CD4-positive, alpha-beta memory T cell (primary cell): ENCODE measurements around the gene ADO. TPM values are rescaled to one million over a fixed set of nuclear protein-coding genes. Genes with fewer than 3 reads are reported as not detected.

ENCODE experiments used
- CTCF ChIA-PET: fragments of 350-600 bp; sonication (Branson Sonifier 250); formaldehyde crosslinking; loops from one replicate; lab custom pipeline; 2021; ENCODE audit warnings: inconsistent platforms; ENCODE audit not compliant: partially characterized antibody; lab: Charles Lee
- POLR2A ChIA-PET: fragments of 350-600 bp; sonication (Branson Sonifier 250); formaldehyde crosslinking; loops from one replicate; lab custom pipeline; 2021; ENCODE audit not compliant: partially characterized antibody; lab: Charles Lee
- DNase-seq, 5 donors: peaks; one replicate each; pipeline versions ENCODE4 v3.0.0 to v3.0.0-alpha.2; 2020 to 2022; ENCODE audit warnings: mixed read lengths in 1 of 5
- H3K27ac ChIP-seq: one replicate; pipeline ENCODE4 v1.7.0; 2013; ENCODE audit warnings: low read depth, low read length
- H3K27me3 ChIP-seq: 2 replicates; pipeline ENCODE4 v1.7.0; 2013; ENCODE audit warnings: mild to moderate bottlenecking, low read length, moderate library complexity; ENCODE audit not compliant: insufficient read depth
- H3K36me3 ChIP-seq: 2 replicates; pipeline ENCODE4 v1.7.0; 2013; ENCODE audit warnings: mild to moderate bottlenecking, low read length, moderate library complexity; ENCODE audit not compliant: insufficient read depth
- H3K4me1 ChIP-seq: 2 replicates; pipeline ENCODE4 v1.7.0; 2013; ENCODE audit warnings: mild to moderate bottlenecking, low read length, moderate library complexity; ENCODE audit not compliant: insufficient read depth
- H3K4me3 ChIP-seq, 2 donors: one replicate each; pipeline ENCODE4 v1.7.0; 2013; ENCODE audit warnings: low read length in 2 of 2, mild to moderate bottlenecking in 1 of 2
- H3K9me3 ChIP-seq, 2 donors: one replicate each; pipeline ENCODE4 v1.7.0; 2013; ENCODE audit warnings: low read length in 2 of 2, control low read depth in 1 of 2; ENCODE audit not compliant: control insufficient read depth in 1 of 2
- H3K27ac Mint-ChIP-seq, 7 donors: one replicate each; pipeline ENCODE4 v1.8.0; 2020 to 2021; ENCODE audit warnings: mixed read lengths in 7 of 7, mild to moderate bottlenecking in 6 of 7, inconsistent platforms in 3 of 7, moderate library complexity in 3 of 7
- H3K27me3 Mint-ChIP-seq, 2 donors: one replicate each; pipeline ENCODE4 v1.8.0; 2020 to 2021; ENCODE audit warnings: mixed read lengths in 2 of 2
- H3K36me3 Mint-ChIP-seq, 2 donors: one replicate each; pipeline ENCODE4 v1.8.0; 2020 to 2021; ENCODE audit warnings: mixed read lengths in 2 of 2, inconsistent platforms in 1 of 2, mild to moderate bottlenecking in 1 of 2
- H3K4me1 Mint-ChIP-seq, 4 donors: one replicate each; pipeline ENCODE4 v1.8.0; 2020 to 2021; ENCODE audit warnings: mixed read lengths in 4 of 4, mild to moderate bottlenecking in 1 of 4
- H3K4me3 Mint-ChIP-seq, 8 donors: one replicate each; pipeline ENCODE4 v1.8.0; 2020 to 2021; ENCODE audit warnings: mixed read lengths in 8 of 8, mild to moderate bottlenecking in 7 of 8, moderate library complexity in 6 of 8, inconsistent platforms in 3 of 8
- H3K9me3 Mint-ChIP-seq, 8 donors: one replicate each; pipeline ENCODE4 v1.8.0; 2020 to 2021; ENCODE audit warnings: mixed read lengths in 8 of 8, mild to moderate bottlenecking in 5 of 8, inconsistent platforms in 3 of 8, moderate library complexity in 1 of 8
- intact Hi-C: fragments of 100-400 bp; cut with micrococcal nuclease; formaldehyde crosslinking; loops from one replicate; pipeline ENCODE4 v1.15.1; 2023
- polyA plus RNA-seq, 2 donors: library from polyadenylated mRNA; unstranded; fragments of 300-500 nt; fragmentation: Illumina TruSeq; gene quantifications; one replicate each; pipeline ENCODE4 v1.2.3, GENCODE V29; 2021
- total RNA-seq, 2 experiments: library from RNA; stranded (reverse); gene quantifications; one replicate each; pipeline ENCODE4 v1.2.3, GENCODE V29; 2021

The ADO gene
- total and polyA plus RNA-seq, 4 experiments from 2014 or later, result 1.00 to 19.1 (median 11.7) TPM

GRCh38 chr10:62829622-62830021, 25.1 kb downstream of the ADO start:
- Histone ChIP-seq H3K4me1 (no peaks in the 10 kb centered on the region), H3K27ac (no peak overlapping the region), H3K4me3 (no peak overlapping the region), H3K9me3 (no peaks in the 10 kb centered on the region), H3K27me3 (no peaks in the 10 kb centered on the region), H3K36me3 (no peaks in the 10 kb centered on the region)
- peaks cover 1 to 10% of the 10 kb centered on the region in 2 donors for H3K27me3 Mint-ChIP-seq
- intact Hi-C loops, result no loop called here
- no peaks in the 10 kb centered on the region for H3K4me1 Mint-ChIP-seq
- no peak overlapping the region for H3K4me3 Mint-ChIP-seq
- no peak overlapping the region for H3K27ac Mint-ChIP-seq
- ChIA-PET CTCF (interaction anchor here (1.1 kb wide), 1 partner anchor 12 kb away, joined by 3 read pairs; no protein-coding TSS in a partner anchor), POLR2A (no interaction called here)
- H3K9me3 Mint-ChIP-seq, result peaks cover 0 to 4% (median 0%) of the 10 kb centered on the region in 8 donors
- no peak for DNase-seq
- no peaks in the 10 kb centered on the region for H3K36me3 Mint-ChIP-seq

- CTCF ChIA-PET, result interaction anchor here (1.1 kb wide), 1 partner anchor 13 kb away, joined by 3 read pairs; no protein-coding TSS in a partner anchor
- Mint-ChIP-seq H3K36me3 (no peaks in the 10 kb centered on the region), H3K27ac (peak overlapping the region in 1 of 7 donors; percentile 29), H3K4me3 (no peak overlapping the region), H3K27me3 (peaks cover 1 to 12% of the 10 kb centered on the region in 2 donors), H3K4me1 (no peaks in the 10 kb centered on the region), H3K9me3 (peaks cover 0 to 4% (median 0%) of the 10 kb centered on the region in 8 donors)
- intact Hi-C loops, result no loop called here
- H3K9me3 ChIP-seq, result no peaks in the 10 kb centered on the region
- H3K4me3 ChIP-seq, result no peak overlapping the region
- DNase-seq, result no peak
- POLR2A ChIA-PET, result no interaction called here
- no peaks in the 10 kb centered on the region for H3K27me3 ChIP-seq
- no peaks in the 10 kb centered on the region for H3K36me3 ChIP-seq
- no peaks in the 10 kb centered on the region for H3K4me1 ChIP-seq
- no peak overlapping the region for H3K27ac ChIP-seq
Measured at GRCh38 chr10:62830679-62831078, 26.2 kb downstream of the ADO start.

- H3K27me3 Mint-ChIP-seq, result peaks cover 1 to 12% of the 10 kb centered on the region in 2 donors
- H3K9me3 Mint-ChIP-seq, result peaks cover 0 to 4% (median 0%) of the 10 kb centered on the region in 8 donors
- no peak overlapping the region for H3K4me3 Mint-ChIP-seq
- no peak overlapping the region for H3K27ac ChIP-seq
- no peak overlapping the region for H3K4me3 ChIP-seq
- H3K9me3 ChIP-seq, result no peaks in the 10 kb centered on the region
- H3K36me3 Mint-ChIP-seq, result no peaks in the 10 kb centered on the region
- H3K27ac Mint-ChIP-seq, result no peak overlapping the region
- ChIA-PET CTCF (interaction anchor here (0.9 kb wide), 1 partner anchor 8 kb away, joined by 3 read pairs; no protein-coding TSS in a partner anchor), POLR2A (no interaction called here)
- H3K4me1 Mint-ChIP-seq, result no peaks in the 10 kb centered on the region
- no peaks in the 10 kb centered on the region for H3K27me3 ChIP-seq
- DNase-seq, result no peak
- no peaks in the 10 kb centered on the region for H3K4me1 ChIP-seq
- intact Hi-C loops, result no loop called here
- H3K36me3 ChIP-seq, result no peaks in the 10 kb centered on the region
Measured at GRCh38 chr10:62831346-62831745, 26.8 kb downstream of the ADO start.

GRCh38 chr10:62839590-62839989, 35.1 kb downstream of the ADO start:
- peak overlapping the region in 1 of 7 donors; percentile 36 for H3K27ac Mint-ChIP-seq
- no peaks in the 10 kb centered on the region for H3K36me3 ChIP-seq
- intact Hi-C loops, result no loop called here
- CTCF ChIA-PET, result no interaction called here
- H3K27ac ChIP-seq, result no peak overlapping the region
- H3K27me3 Mint-ChIP-seq, result peaks cover 3 to 6% of the 10 kb centered on the region in 2 donors
- H3K9me3 Mint-ChIP-seq, result no peaks in the 10 kb centered on the region
- no peak for DNase-seq
- POLR2A ChIA-PET, result no interaction called here
- H3K4me3 Mint-ChIP-seq, result no peak overlapping the region
- no peaks in the 10 kb centered on the region for H3K4me1 ChIP-seq
- no peaks in the 10 kb centered on the region for H3K27me3 ChIP-seq
- H3K9me3 ChIP-seq, result no peaks in the 10 kb centered on the region
- no peak overlapping the region for H3K4me3 ChIP-seq
- no peaks in the 10 kb centered on the region for H3K36me3 Mint-ChIP-seq
- peaks cover 0 to 6% (median 0%) of the 10 kb centered on the region in 4 donors for H3K4me1 Mint-ChIP-seq

GRCh38 chr10:62842983-62843382, 38.5 kb downstream of the ADO start:
- Histone ChIP-seq H3K36me3 (no peaks in the 10 kb centered on the region), H3K27ac (no peak overlapping the region), H3K4me1 (no peaks in the 10 kb centered on the region), H3K9me3 (peaks cover 0 to 5% of the 10 kb centered on the region in 2 donors), H3K4me3 (no peak overlapping the region), H3K27me3 (no peaks in the 10 kb centered on the region)
- H3K27me3 Mint-ChIP-seq, result peaks cover 2 to 5% of the 10 kb centered on the region in 2 donors
- H3K36me3 Mint-ChIP-seq, result peaks cover 0 to 3% of the 10 kb centered on the region in 2 donors
- ChIA-PET CTCF (interaction anchor here (0.9 kb wide), 1 partner anchor 233 kb away, joined by 3 read pairs; no protein-coding TSS in a partner anchor), POLR2A (no interaction called here)
- intact Hi-C loops, result no loop called here
- DNase-seq, result no peak
- peaks cover 0 to 17% (median 12%) of the 10 kb centered on the region in 8 donors for H3K9me3 Mint-ChIP-seq
- H3K4me1 Mint-ChIP-seq, result peaks cover 0 to 6% (median 0%) of the 10 kb centered on the region in 4 donors
- no peak overlapping the region for H3K4me3 Mint-ChIP-seq
- H3K27ac Mint-ChIP-seq, result no peak overlapping the region

GRCh38 chr10:62843600-62843999, 39.1 kb downstream of the ADO start:
- Histone ChIP-seq H3K4me1 (no peaks in the 10 kb centered on the region), H3K27ac (no peak overlapping the region), H3K9me3 (peaks cover 0 to 8% of the 10 kb centered on the region in 2 donors), H3K4me3 (no peak overlapping the region), H3K36me3 (no peaks in the 10 kb centered on the region), H3K27me3 (no peaks in the 10 kb centered on the region)
- no peak for DNase-seq
- Mint-ChIP-seq H3K36me3 (peaks cover 0 to 3% of the 10 kb centered on the region in 2 donors), H3K4me3 (no peak overlapping the region), H3K27ac (no peak overlapping the region), H3K27me3 (peaks cover 2 to 5% of the 10 kb centered on the region in 2 donors), H3K9me3 (peaks cover 0 to 24% (median 17%) of the 10 kb centered on the region in 8 donors), H3K4me1 (peaks cover 0 to 6% (median 0%) of the 10 kb centered on the region in 4 donors)
- CTCF ChIA-PET, result interaction anchor here (0.9 kb wide), 1 partner anchor 233 kb away, joined by 3 read pairs; no protein-coding TSS in a partner anchor
- intact Hi-C loops, result no loop called here
- POLR2A ChIA-PET, result no interaction called here

- Histone ChIP-seq H3K4me1 (no peaks in the 10 kb centered on the region), H3K27me3 (no peaks in the 10 kb centered on the region), H3K36me3 (no peaks in the 10 kb centered on the region), H3K9me3 (peaks cover 0 to 8% of the 10 kb centered on the region in 2 donors), H3K4me3 (no peak overlapping the region), H3K27ac (no peak overlapping the region)
- POLR2A ChIA-PET, result no interaction called here
- intact Hi-C loops, result no loop called here
- H3K27ac Mint-ChIP-seq, result no peak overlapping the region
- peaks cover 3% of the 10 kb centered on the region in 2 donors for H3K36me3 Mint-ChIP-seq
- H3K4me3 Mint-ChIP-seq, result no peak overlapping the region
- DNase-seq, result no peak
- peaks cover 0 to 6% (median 0%) of the 10 kb centered on the region in 4 donors for H3K4me1 Mint-ChIP-seq
- CTCF ChIA-PET, result no interaction called here
- H3K27me3 Mint-ChIP-seq, result peaks cover 4 to 5% of the 10 kb centered on the region in 2 donors
- H3K9me3 Mint-ChIP-seq, result peaks cover 0 to 30% (median 22%) of the 10 kb centered on the region in 8 donors
Measured at GRCh38 chr10:62844280-62845011, 39.9 kb downstream of the ADO start.
